Epithelial cell of prostate (primary cell): Measurements from ENCODE around the gene TMED7.

ENCODE experiments used
- DNase-seq: peaks from one replicate; pipeline ENCODE4 v3.0.0-alpha.2; 2011; ENCODE audit warnings: low read depth, low spot score
- H3K27ac ChIP-seq: fragments of 450-650 bp; 2 replicates; pipeline ENCODE4 v1.5.1; 2017; ENCODE audit warnings: mild to moderate bottlenecking

Gene TMED7

GRCh38 chr5:115586525-115587146, 39.2 kb downstream of the TMED7 start:
- no peak overlapping the region for H3K27ac ChIP-seq
- no peak for DNase-seq

GRCh38 chr5:115585265-115585664, 40.6 kb downstream of the TMED7 start:
- no peak overlapping the region for H3K27ac ChIP-seq
- DNase-seq: no peak

- DNase-seq: no peak
- no peak overlapping the region for H3K27ac ChIP-seq
Measured at GRCh38 chr5:115584501-115584900, 41.3 kb downstream of the TMED7 start.

- H3K27ac ChIP-seq: no peak overlapping the region
- no peak for DNase-seq
Measured at GRCh38 chr5:115583474-115583873, 42.4 kb downstream of the TMED7 start.

GRCh38 chr5:115580941-115581340, 44.9 kb downstream of the TMED7 start:
- no peak for DNase-seq
- H3K27ac ChIP-seq: no peak overlapping the region

GRCh38 chr5:115579747-115580173, 46.1 kb downstream of the TMED7 start:
- H3K27ac ChIP-seq: no peak overlapping the region
- no peak for DNase-seq

- H3K27ac ChIP-seq: no peak overlapping the region
- DNase-seq: no peak
Measured at GRCh38 chr5:115579216-115579615, 46.6 kb downstream of the TMED7 start.

- H3K27ac ChIP-seq: no peak overlapping the region
- DNase-seq: no peak
Measured at GRCh38 chr5:115578657-115579056, 47.2 kb downstream of the TMED7 start.

GRCh38 chr5:115577741-115578140, 48.1 kb downstream of the TMED7 start:
- H3K27ac ChIP-seq: no peak overlapping the region
- no peak for DNase-seq

- H3K27ac ChIP-seq: no peak overlapping the region
- no peak for DNase-seq
Measured at GRCh38 chr5:115577329-115577728, 48.5 kb downstream of the TMED7 start.

- peak overlapping the region; percentile 15 for H3K27ac ChIP-seq
- no peak for DNase-seq
Measured at GRCh38 chr5:115575167-115576070, 50.4 kb downstream of the TMED7 start.

GRCh38 chr5:115573133-115573532, 52.7 kb downstream of the TMED7 start:
- no peak for DNase-seq
- no peak overlapping the region for H3K27ac ChIP-seq

GRCh38 chr5:115571441-115571878, 54.4 kb downstream of the TMED7 start:
- no peak for DNase-seq
- H3K27ac ChIP-seq: no peak overlapping the region

- DNase-seq: no peak
- H3K27ac ChIP-seq: no peak overlapping the region
Measured at GRCh38 chr5:115568668-115569067, 57.2 kb downstream of the TMED7 start.

GRCh38 chr5:115565233-115565632, 60.6 kb downstream of the TMED7 start:
- H3K27ac ChIP-seq: no peak overlapping the region
- no peak for DNase-seq
